ENCODE data around the gene KIF21B. TPM values are rescaled to one million over a fixed set of nuclear protein-coding genes. Genes with fewer than 3 reads are reported as not detected.

KIF21B gene
- total and polyA plus RNA-seq, 2 experiments from 2014 or later, result 4.6 to 34.3 TPM

GRCh38 chr1:200929530-200930278 lies 93.8 kb downstream of the KIF21B start:
- Mint-ChIP-seq H3K36me3 (ENCODE audit: low read depth) (no peaks in the 10 kb centered on the region), H3K9me3 (no peaks in the 10 kb centered on the region), H3K27ac (no peak overlapping the region), H3K27me3 (ENCODE audit: insufficient read depth, low read depth, poor library complexity) (peaks cover 9% of the 10 kb centered on the region), H3K4me1 (0 out of 3 replicates have a peak, but pooled peaks cover 3% of the 10 kb centered on the region), H3K4me3 (no peak overlapping the region)
- Histone ChIP-seq H3K4me1 (ENCODE audit: insufficient read depth) (no peaks in the 10 kb centered on the region), H3K4me3 (no peak overlapping the region), H4K20me1 (replicated peaks; ENCODE audit: insufficient read depth) (no peaks in the 10 kb centered on the region), H3K79me2 (replicated peaks; ENCODE audit: insufficient read depth) (no peaks in the 10 kb centered on the region), H2AFZ (no peak overlapping the region), H3F3A (replicated peaks; ENCODE audit: low read depth) (no peaks in the 10 kb centered on the region), H3K4me2 (no peak overlapping the region), H3K27me3 (ENCODE audit: insufficient read depth) (no peaks in the 10 kb centered on the region), H3K9me2 (ENCODE audit: insufficient read depth) (peaks cover 3% of the 10 kb centered on the region; the same call in 1 of the 2 replicates), H3K27ac (ENCODE audit: low read depth) (no peak overlapping the region), H3K36me3 (ENCODE audit: insufficient read depth) (no peaks in the 10 kb centered on the region)
- TF ChIP-seq REST (IDR thresholded peaks at IDR 0.05; ENCODE audit: unreplicated experiment) (no peak), ZNF462 (CRISPR knock-in tag; IDR thresholded peaks at IDR 0.05) (no peak), POLR2AphosphoS5 (IDR thresholded peaks at IDR 0.05; ENCODE audit: low read depth) (no peak), EZH2phosphoT487 (IDR thresholded peaks at IDR 0.05; ENCODE audit: unreplicated experiment) (no peak), ETS1 (IDR thresholded peaks at IDR 0.05) (no peak), ZNF114 (CRISPR knock-in tag; IDR thresholded peaks at IDR 0.05) (no peak), NANOG (IDR thresholded peaks at IDR 0.05; ENCODE audit: borderline replicate concordance) (no peak), EZH2 (IDR thresholded peaks at IDR 0.05; ENCODE audit: low read depth, unreplicated experiment) (no peak), JUNB (IDR thresholded peaks at IDR 0.05; ENCODE audit: unreplicated experiment) (no peak), CREB1 (CRISPR knock-in tag; IDR thresholded peaks at IDR 0.05; ENCODE audit: low read depth) (no peak), CTCF (conservative IDR thresholded peaks at IDR 0.05; ENCODE audit: low read depth in 2 of 2) (no peak), ZNF331 (CRISPR knock-in tag; IDR thresholded peaks at IDR 0.05; ENCODE audit: low read depth) (no peak), STAT1 (IDR thresholded peaks at IDR 0.05; ENCODE audit: unreplicated experiment) (no peak)
- DNase-seq (ENCODE audit: low spot score) (no peak), ATAC-seq (no peak)

Measured in GM23338 (cell line).